Hair follicular keratinocyte (primary cell): ENCODE results near the gene SORT1. TPM values are rescaled to one million over a fixed set of nuclear protein-coding genes. Genes with fewer than 3 reads are reported as not detected.

ENCODE experiments used
- total RNA-seq: library from RNA; depleted of rRNA; stranded (reverse); fragments of >200 nt; gene quantifications from 2 replicates; pipeline ENCODE4 v1.2.3, GENCODE V29; 2015

The SORT1 gene
- total RNA-seq: 0.80 and 2.7 TPM in 2 replicates

GRCh38 chr1:109397581-109398342 lies at the start of gene SORT1:
Gene SORT1 (minus strand): TSS chr1:109397918. CDS start chr1:109397892, 26 bp downstream.

GRCh38 chr1:109426281-109427170 lies 28.8 kb upstream of the SORT1 start, which contains the start of gene PSMA5:
Gene PSMA5 (minus strand): TSS chr1:109426448. CDS start chr1:109426330, 118 bp downstream.

GRCh38 chr1:109306832-109307273 lies 90.9 kb downstream of the SORT1 start, which contains the start of gene MYBPHL:
Gene MYBPHL (minus strand): TSS chr1:109307011. CDS start chr1:109306991, 20 bp downstream.

GRCh38 chr1:109282952-109283747 lies 114.6 kb downstream of the SORT1 start, which contains the start of gene PSRC1:
Gene PSRC1 (minus strand): TSS chr1:109283145.

Other genes with a start within 250 kb of the SORT1 start
- gene SARS1, start 184.0 kb downstream of the SORT1 start, total RNA-seq: 277 and 369 TPM in 2 replicates
- gene CELSR2, start 148.4 kb downstream of the SORT1 start, total RNA-seq: 7.8 and 16.9 TPM in 2 replicates
- gene PSRC1, start 114.8 kb downstream of the SORT1 start, total RNA-seq: 10.2 and 44.1 TPM in 2 replicates
- not detected in 2 replicates for gene MYBPHL, start 90.9 kb downstream of the SORT1 start, total RNA-seq
- 50.7 and 75.7 TPM in 2 replicates for gene PSMA5, start 28.5 kb upstream of the SORT1 start, total RNA-seq
- gene SYPL2, start 68.6 kb upstream of the SORT1 start, total RNA-seq: not detected in 2 replicates
- 2.4 and 4.3 TPM in 2 replicates for gene ATXN7L2, start 86.0 kb upstream of the SORT1 start, total RNA-seq
- gene CYB561D1, start 96.2 kb upstream of the SORT1 start, total RNA-seq: 2.5 and 4.6 TPM in 2 replicates
- gene AMIGO1, start 111.8 kb upstream of the SORT1 start, total RNA-seq: 0.15 and 0.55 TPM in 2 replicates
- gene GPR61, start 142.0 kb upstream of the SORT1 start, total RNA-seq: not detected in 2 replicates
- 11.3 and 11.6 TPM in 2 replicates for gene GNAI3, start 150.7 kb upstream of the SORT1 start, total RNA-seq
- gene GNAT2, start 221.7 kb upstream of the SORT1 start, total RNA-seq: 0.08 TPM in 1 of 2 replicates, not detected in the other
- 29.0 and 31.2 TPM in 2 replicates for gene AMPD2, start 221.9 kb upstream of the SORT1 start, total RNA-seq